GM10248 (cell line): ENCODE measurements around the gene SLC7A9.

ENCODE experiments used
- CTCF ChIA-PET: fragments of 300-600 bp; sonication (Branson Sonifier 250); formaldehyde crosslinking; extraction: SDS; loops from one replicate; lab custom pipeline; 2021; ENCODE audit warnings: antibody characterized with exemption; lab: Yijun Ruan, JAX
- POLR2A ChIA-PET: fragments of 350-650 bp; sonication (Branson Sonifier 250); formaldehyde crosslinking; extraction: SDS; loops from one replicate; lab custom pipeline; 2020; ENCODE audit warnings: antibody characterized with exemption; lab: Yijun Ruan, JAX
- DNase-seq: peaks from one replicate; pipeline ENCODE4 v3.0.0; 2012; ENCODE audit errors: extremely low spot score
- TF ChIP-seq, protein P1 (sequence below): IDR thresholded peaks from 2 replicates; pipeline ENCODE4 v1.5.1; 2012; ENCODE audit warnings: mild to moderate bottlenecking, low read depth; ENCODE audit errors: extremely low read depth, missing control alignments, control extremely low read depth

Gene SLC7A9

DNA sequence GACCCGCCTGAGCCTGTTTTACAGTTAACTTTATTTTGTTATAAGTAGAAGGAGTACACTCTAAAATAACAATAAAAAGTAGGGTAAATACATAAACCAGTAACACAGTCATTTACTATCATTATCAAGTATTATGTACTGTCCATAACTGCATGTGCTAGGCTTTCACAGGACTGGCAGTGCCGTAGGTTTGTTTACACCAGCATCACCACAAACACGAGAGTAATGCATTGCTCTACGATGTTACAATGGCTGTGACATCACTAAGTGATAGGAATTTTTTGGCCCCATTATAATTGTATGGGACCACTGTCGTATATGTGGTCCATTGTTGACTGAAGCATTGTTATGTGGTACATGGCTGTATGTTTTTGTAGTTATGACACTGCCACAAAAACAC, 41.3 kb upstream of the SLC7A9 start:
- TF ChIP-seq, protein P1, sequence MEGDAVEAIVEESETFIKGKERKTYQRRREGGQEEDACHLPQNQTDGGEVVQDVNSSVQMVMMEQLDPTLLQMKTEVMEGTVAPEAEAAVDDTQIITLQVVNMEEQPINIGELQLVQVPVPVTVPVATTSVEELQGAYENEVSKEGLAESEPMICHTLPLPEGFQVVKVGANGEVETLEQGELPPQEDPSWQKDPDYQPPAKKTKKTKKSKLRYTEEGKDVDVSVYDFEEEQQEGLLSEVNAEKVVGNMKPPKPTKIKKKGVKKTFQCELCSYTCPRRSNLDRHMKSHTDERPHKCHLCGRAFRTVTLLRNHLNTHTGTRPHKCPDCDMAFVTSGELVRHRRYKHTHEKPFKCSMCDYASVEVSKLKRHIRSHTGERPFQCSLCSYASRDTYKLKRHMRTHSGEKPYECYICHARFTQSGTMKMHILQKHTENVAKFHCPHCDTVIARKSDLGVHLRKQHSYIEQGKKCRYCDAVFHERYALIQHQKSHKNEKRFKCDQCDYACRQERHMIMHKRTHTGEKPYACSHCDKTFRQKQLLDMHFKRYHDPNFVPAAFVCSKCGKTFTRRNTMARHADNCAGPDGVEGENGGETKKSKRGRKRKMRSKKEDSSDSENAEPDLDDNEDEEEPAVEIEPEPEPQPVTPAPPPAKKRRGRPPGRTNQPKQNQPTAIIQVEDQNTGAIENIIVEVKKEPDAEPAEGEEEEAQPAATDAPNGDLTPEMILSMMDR = no peak
- ChIA-PET POLR2A (no interaction called here), CTCF (interaction anchor here (1.1 to 1.6 kb wide), 2 partner anchors 11 to 45 kb away, joined by 3 read pairs; no protein-coding TSS in a partner anchor)
- no peak for DNase-seq

DNA sequence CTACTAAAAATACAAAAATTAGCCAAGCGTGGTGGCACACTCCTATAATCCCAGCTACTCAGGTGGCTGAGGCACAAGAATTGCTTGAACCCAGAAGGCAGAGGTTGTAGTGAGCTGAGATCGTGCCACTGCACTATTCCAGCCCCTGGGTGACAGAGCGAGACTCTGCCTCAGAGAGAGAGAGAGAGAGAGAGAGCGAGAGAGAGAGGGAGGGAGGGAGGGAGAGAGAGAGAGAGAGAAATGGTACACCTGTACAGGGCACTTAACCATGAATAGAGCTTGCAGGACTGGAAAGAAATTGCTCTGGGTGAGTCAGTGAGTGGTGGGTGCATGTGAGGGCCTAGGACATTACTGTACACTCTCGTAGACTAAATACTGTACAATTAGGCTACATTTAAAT, 40.5 kb upstream of the SLC7A9 start:
- CTCF ChIA-PET = interaction anchor here (1.1 to 1.2 kb wide), 2 partner anchors 14 to 44 kb away, joined by 3 read pairs; no protein-coding TSS in a partner anchor
- TF ChIP-seq, protein P1 = no peak
- no peak for DNase-seq
- POLR2A ChIA-PET = interaction anchor here (0.7 kb wide), 1 partner anchor 159 kb away, joined by 3 read pairs; no protein-coding TSS in a partner anchor

DNA sequence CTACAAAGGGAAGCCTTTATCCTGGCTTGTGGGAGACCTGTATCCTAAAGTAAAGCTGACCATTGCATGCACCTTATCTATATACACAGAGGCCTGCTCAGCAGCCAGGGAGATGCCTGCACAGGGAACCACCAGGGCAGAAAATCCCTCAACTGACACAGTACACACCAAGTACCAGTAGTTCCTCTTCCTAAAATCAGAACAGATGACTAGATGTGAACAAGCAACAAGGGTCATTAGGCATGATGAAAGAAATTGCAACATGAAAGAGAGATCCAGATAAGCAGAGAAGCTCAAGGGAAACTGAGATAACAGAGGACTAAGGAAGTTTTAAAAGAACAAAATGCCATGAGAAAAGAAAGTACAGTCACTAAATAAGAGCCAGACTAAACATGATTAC, 39.7 kb upstream of the SLC7A9 start:
- POLR2A ChIA-PET = interaction anchor here (0.7 kb wide), 1 partner anchor 158 kb away, joined by 3 read pairs; no protein-coding TSS in a partner anchor
- CTCF ChIA-PET = interaction anchor here (1.2 kb wide), 1 partner anchor 15 kb away, joined by 3 read pairs; no protein-coding TSS in a partner anchor
- no peak for DNase-seq
- TF ChIP-seq, protein P1 = no peak

DNA sequence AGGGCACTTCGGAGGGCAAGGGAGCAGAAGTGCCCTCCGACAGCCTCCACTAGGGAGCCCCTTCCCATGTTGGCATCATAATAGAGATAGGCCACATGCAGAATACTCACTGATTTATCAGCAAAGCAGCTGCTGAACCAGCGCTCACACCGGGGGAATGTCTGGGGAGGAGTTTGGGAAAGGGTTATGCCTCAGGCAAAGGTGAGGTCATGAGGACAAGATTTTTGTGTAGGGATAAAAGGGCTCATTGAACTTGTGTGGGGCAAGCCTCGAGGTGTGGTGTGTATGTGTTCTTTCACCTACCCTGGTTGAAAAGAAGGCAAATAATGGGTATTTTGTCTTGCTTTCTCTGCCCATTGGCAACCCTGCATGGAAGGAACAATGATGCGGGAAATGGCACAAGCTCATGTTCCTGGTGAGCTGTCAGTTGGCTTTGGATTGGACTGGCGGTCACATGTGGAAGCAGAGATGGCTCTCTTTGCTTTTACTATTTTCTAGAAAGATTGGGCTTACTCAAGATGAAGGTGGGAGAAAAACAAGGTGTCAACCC, 39.1 kb upstream of the SLC7A9 start:
- TF ChIP-seq, protein P1 = no peak
- CTCF ChIA-PET = interaction anchor here (0.8 kb wide), 1 partner anchor 8 kb away, joined by 3 read pairs; no protein-coding TSS in a partner anchor

DNA sequence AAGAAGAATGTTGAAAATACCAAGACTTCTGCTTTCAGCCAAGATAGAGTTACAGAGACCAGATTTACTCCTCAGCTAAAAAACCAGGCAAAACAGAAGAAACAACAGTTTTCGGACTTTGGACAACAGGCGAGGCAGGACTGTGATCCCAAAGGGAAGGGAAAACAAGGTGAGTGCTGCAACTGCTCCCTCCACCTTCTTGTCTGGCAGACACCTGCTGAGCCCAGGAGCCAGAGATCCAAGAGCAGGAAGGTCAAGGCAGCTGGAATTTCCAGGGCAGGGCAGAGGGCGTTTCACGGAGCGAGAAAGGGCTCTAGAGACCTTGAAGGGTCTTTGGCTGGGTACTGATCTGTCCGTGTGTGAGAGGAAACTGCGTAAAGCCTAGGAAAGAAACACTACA, 32.9 kb upstream of the SLC7A9 start:
- POLR2A ChIA-PET = no interaction called here
- TF ChIP-seq, protein P1 = no peak
- DNase-seq = no peak
- CTCF ChIA-PET = no interaction called here

More for the DNA sequence above, 39.1 kb upstream of the SLC7A9 start:
- POLR2A ChIA-PET = no interaction called here
- DNase-seq = no peak

DNA sequence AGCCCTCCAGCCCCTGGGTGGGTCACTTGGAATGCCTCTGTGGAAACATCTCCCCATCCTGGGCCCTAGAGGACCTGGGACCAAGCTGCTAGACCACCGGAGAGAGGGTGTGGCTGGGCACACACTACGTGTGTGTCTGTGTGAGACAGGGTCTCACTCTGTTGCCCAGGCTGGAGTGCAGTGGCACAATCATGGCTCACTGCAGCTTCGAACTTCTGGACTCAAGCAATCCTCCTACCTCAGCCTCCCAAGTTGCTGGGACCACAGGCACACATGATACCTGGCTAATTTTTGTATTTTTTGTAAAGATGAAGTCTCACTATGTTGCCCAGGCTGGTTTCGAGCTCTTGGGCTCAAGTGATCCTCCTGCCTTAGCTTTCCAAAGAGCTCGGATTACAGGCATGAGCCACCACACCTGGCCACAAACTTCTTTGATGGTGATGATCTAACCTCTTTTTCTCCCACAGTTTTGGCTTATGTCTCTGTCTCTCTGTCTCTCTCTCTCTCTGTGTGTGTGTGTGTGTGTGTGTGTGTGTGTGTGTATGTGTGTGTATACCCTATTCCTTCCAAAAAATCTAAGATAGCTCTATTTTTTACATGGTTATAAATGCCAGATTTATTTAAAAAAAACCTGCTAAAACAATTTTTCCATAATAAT, 32.1 kb upstream of the SLC7A9 start:
- POLR2A ChIA-PET = no interaction called here
- TF ChIP-seq, protein P1 = no peak
- no peak for DNase-seq
- CTCF ChIA-PET = no interaction called here
